Mesendoderm (in vitro differentiated cells): ENCODE results near the gene HGFAC.

Source experiments
- DNase-seq: peaks from one replicate; pipeline ENCODE4 v3.0.0; 2013
- H2AK5ac ChIP-seq: 2 replicates; pipeline ENCODE4 v1.6.1; 2013; ENCODE audit warnings: low read length, inconsistent platforms
- H2BK120ac ChIP-seq: 2 replicates; pipeline ENCODE4 v1.6.1; 2013; ENCODE audit warnings: low read depth, mild to moderate bottlenecking, low read length, moderate library complexity, mixed read lengths
- H2BK15ac ChIP-seq: replicated peaks from 2 replicates; pipeline ENCODE4 v1.6.1; 2013; ENCODE audit warnings: low read depth, mild to moderate bottlenecking, moderate library complexity
- H2BK5ac ChIP-seq: 2 replicates; pipeline ENCODE4 v1.6.1; 2013; ENCODE audit warnings: low read length, inconsistent platforms
- H3K18ac ChIP-seq: 2 replicates; pipeline ENCODE4 v1.6.1; 2013; ENCODE audit warnings: mild to moderate bottlenecking, low read length, mixed read lengths
- H3K23ac ChIP-seq: one replicate; pipeline ENCODE4 v1.6.1; 2013; ENCODE audit warnings: low read length
- H3K27ac ChIP-seq: 2 replicates; pipeline ENCODE4 v1.5.1; 2013; ENCODE audit warnings: low read depth, mild to moderate bottlenecking, inconsistent platforms, low read length, moderate library complexity
- H3K27me3 ChIP-seq: 2 replicates; pipeline ENCODE4 v1.6.1; 2013; ENCODE audit warnings: low read length, control low read depth, mild to moderate bottlenecking, inconsistent platforms; ENCODE audit not compliant: insufficient read depth, poor library complexity
- H3K36me3 ChIP-seq: 2 replicates; pipeline ENCODE4 v1.6.1; 2013; ENCODE audit warnings: low read length, inconsistent platforms; ENCODE audit not compliant: control insufficient read depth, insufficient read depth
- H3K4ac ChIP-seq: one replicate; pipeline ENCODE4 v1.6.1; 2013; ENCODE audit warnings: low read depth, mild to moderate bottlenecking, low read length, moderate library complexity
- H3K4me1 ChIP-seq: 2 replicates; pipeline ENCODE4 v1.6.1; 2013; ENCODE audit warnings: low read depth, low read length, inconsistent platforms; ENCODE audit not compliant: control insufficient read depth
- H3K4me2 ChIP-seq: 2 replicates; pipeline ENCODE4 v1.6.1; 2013; ENCODE audit warnings: low read length
- H3K4me3 ChIP-seq: 2 replicates; pipeline ENCODE4 v1.5.1; 2013; ENCODE audit warnings: mild to moderate bottlenecking, low read length
- H3K56ac ChIP-seq: one replicate; pipeline ENCODE4 v1.6.1; 2013; ENCODE audit warnings: low read length
- H3K79me1 ChIP-seq: 2 replicates; pipeline ENCODE4 v1.6.1; 2013; ENCODE audit warnings: low read length, inconsistent platforms
- H3K79me2 ChIP-seq: 2 replicates; pipeline ENCODE4 v1.6.1; 2013; ENCODE audit warnings: mild to moderate bottlenecking, low read length; ENCODE audit not compliant: control insufficient read depth, insufficient read depth
- H3K9ac ChIP-seq: 2 replicates; pipeline ENCODE4 v1.6.1; 2013; ENCODE audit warnings: low read length, inconsistent platforms
- H4K5ac ChIP-seq: one replicate; pipeline ENCODE4 v1.6.1; 2013; ENCODE audit warnings: low read length
- H4K8ac ChIP-seq: one replicate; pipeline ENCODE4 v1.6.1; 2013; ENCODE audit warnings: low read depth, mild to moderate bottlenecking, control low read depth, low read length, moderate library complexity
- WGBS: extraction: QIAGEN DNeasy Blood & Tissue Kit; methylation state at CpG from one replicate; pipeline ENCODE4 v1.1.7; 2013; ENCODE audit warnings: low lambda C conversion rate, missing lambda C conversion rate; ENCODE audit not compliant: insufficient coverage; ENCODE audit errors: extremely low coverage; 5-methylcytosine and 5-hydroxymethylcytosine counted together

The HGFAC gene

DNA sequence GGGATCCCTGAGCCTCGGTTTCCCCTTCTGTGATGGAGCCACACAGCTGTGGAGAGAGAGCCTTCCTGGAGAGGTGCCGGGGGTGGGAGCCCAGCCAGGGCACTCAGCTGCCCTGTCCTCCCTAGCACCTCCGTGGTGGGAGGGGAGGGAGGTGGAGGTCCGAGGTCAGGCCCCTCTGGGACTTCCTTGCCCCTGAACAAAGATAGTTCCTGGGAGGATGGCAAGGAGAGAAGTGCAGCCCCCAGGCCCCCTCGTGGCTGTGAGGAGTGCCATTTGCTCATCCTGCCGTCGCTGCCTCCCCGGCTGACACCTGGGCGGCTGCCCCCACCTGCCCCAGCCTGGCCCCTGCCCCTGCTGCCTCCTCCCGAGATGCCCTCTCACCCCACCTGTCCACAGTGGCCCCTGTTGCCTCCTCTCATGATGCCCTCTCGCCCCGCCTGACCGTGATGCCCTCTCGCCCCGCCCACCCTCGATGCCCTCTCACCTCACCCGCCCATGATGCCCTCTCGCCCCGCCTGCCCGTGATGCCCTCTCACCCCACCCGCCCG, 34.0 kb downstream of the HGFAC start:
- no peak for DNase-seq
- H3K56ac ChIP-seq, result no peak overlapping the region
- H3K4ac ChIP-seq, result no peak overlapping the region
- H2BK120ac ChIP-seq, result no peak overlapping the region
- H4K5ac ChIP-seq, result no peak overlapping the region
- WGBS, result no CpG with 5 or more reads among the region's 22 CpGs
- no peak overlapping the region for H3K4me2 ChIP-seq
- no peak overlapping the region for H2AK5ac ChIP-seq
- no peaks in the 10 kb centered on the region for H3K36me3 ChIP-seq
- H3K4me3 ChIP-seq, result no peak overlapping the region
- no peak overlapping the region for H2BK15ac ChIP-seq
- H3K9ac ChIP-seq, result no peak overlapping the region
- H3K23ac ChIP-seq, result no peak overlapping the region
- no peaks in the 10 kb centered on the region for H3K79me2 ChIP-seq
- no peak overlapping the region for H4K8ac ChIP-seq
- peaks cover 1% of the 10 kb centered on the region for H3K4me1 ChIP-seq
- H3K18ac ChIP-seq, result no peak overlapping the region
- H3K27ac ChIP-seq, result no peak overlapping the region
- no peak overlapping the region for H2BK5ac ChIP-seq
- H3K79me1 ChIP-seq, result no peaks in the 10 kb centered on the region
- no peaks in the 10 kb centered on the region for H3K27me3 ChIP-seq

DNA sequence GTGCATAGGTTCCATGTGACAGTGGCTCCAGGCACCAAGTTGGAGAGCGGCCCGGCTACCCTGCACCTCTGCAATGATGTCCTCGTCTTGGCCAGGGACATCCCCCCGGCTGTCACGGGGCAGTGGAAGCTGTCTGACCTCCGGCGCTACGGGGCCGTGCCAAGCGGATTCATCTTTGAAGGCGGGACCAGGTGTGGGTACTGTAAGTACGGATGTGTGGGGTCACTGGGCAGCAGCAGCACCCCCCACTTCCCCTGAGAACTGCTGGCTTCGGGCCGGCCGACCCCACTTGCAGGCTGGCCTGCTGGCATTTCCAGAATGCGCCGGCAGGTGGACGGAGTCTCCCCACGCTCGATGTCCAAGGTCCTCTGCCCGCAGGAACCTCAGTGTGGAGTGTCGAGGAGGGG, 34.6 kb downstream of the HGFAC start:
- no peaks in the 10 kb centered on the region for H3K36me3 ChIP-seq
- no peak overlapping the region for H3K56ac ChIP-seq
- no peak overlapping the region for H4K5ac ChIP-seq
- H2BK15ac ChIP-seq, result no peak overlapping the region
- no peak overlapping the region for H2BK5ac ChIP-seq
- no peak overlapping the region for H3K9ac ChIP-seq
- H3K27me3 ChIP-seq, result no peaks in the 10 kb centered on the region
- WGBS, result no CpG with 5 or more reads among the region's 22 CpGs
- no peak overlapping the region for H4K8ac ChIP-seq
- H3K18ac ChIP-seq, result no peak overlapping the region
- no peak overlapping the region for H3K4me2 ChIP-seq
- H3K79me1 ChIP-seq, result no peaks in the 10 kb centered on the region
- no peak overlapping the region for H2BK120ac ChIP-seq
- DNase-seq, result no peak
- no peak overlapping the region for H3K23ac ChIP-seq
- no peaks in the 10 kb centered on the region for H3K79me2 ChIP-seq
- H3K4me1 ChIP-seq, result peaks cover 6% of the 10 kb centered on the region
- no peak overlapping the region for H3K27ac ChIP-seq
- no peak overlapping the region for H2AK5ac ChIP-seq
- H3K4me3 ChIP-seq, result no peak overlapping the region
- H3K4ac ChIP-seq, result no peak overlapping the region

DNA sequence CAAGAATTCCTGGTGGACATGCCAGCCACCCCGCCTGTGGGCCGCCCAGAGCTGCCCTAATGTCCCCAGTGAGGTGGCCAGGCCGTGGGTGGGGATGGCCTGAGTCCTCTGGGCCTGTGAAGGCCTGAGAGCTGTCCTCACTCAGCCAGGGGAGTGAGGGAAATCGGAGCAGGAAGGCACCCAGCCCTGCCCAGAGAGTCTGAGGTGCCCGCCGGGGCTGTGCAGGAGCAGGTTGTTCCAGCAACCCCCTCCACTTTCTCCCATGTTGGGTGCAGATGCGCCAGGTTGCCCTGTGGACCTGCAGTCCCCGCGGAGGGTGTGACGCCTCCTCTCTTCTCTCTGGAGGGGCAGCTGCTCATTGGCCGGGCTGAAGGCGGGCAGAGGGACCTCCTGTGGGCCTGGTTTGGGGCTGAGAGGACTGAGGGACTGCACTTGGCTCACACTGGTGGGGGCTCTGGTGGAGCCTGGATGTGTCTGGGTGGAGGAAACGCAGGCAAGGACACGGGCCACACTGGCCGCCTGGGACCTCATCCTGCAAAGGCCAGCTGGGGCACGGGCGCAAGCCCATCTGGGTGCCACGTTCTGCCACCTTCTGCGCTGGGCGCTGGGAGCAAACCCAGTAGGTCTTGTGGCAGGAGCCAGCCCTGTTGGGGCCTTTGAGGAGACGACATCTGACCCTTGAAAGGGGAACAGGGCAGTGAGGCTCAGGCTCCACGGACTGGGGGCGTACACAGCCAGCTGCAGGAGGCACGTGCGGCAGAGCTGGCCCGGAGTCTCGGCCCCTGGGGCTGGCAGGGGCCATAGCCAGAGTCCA, 35.4 kb downstream of the HGFAC start:
- Histone ChIP-seq H3K23ac (no peak overlapping the region), H3K4me1 (peaks cover 13% of the 10 kb centered on the region), H2BK5ac (no peak overlapping the region), H3K36me3 (no peaks in the 10 kb centered on the region), H3K9ac (no peak overlapping the region), H3K4me3 (no peak overlapping the region), H3K79me2 (no peaks in the 10 kb centered on the region), H4K8ac (no peak overlapping the region), H2AK5ac (no peak overlapping the region), H3K4me2 (no peak overlapping the region), H3K56ac (no peak overlapping the region), H4K5ac (no peak overlapping the region), H3K27me3 (no peaks in the 10 kb centered on the region), H3K79me1 (no peaks in the 10 kb centered on the region), H3K18ac (no peak overlapping the region), H2BK120ac (no peak overlapping the region), H2BK15ac (no peak overlapping the region), H3K4ac (no peak overlapping the region), H3K27ac (no peak overlapping the region)
- DNase-seq, result no peak
- WGBS, result no CpG with 5 or more reads among the region's 27 CpGs

DNA sequence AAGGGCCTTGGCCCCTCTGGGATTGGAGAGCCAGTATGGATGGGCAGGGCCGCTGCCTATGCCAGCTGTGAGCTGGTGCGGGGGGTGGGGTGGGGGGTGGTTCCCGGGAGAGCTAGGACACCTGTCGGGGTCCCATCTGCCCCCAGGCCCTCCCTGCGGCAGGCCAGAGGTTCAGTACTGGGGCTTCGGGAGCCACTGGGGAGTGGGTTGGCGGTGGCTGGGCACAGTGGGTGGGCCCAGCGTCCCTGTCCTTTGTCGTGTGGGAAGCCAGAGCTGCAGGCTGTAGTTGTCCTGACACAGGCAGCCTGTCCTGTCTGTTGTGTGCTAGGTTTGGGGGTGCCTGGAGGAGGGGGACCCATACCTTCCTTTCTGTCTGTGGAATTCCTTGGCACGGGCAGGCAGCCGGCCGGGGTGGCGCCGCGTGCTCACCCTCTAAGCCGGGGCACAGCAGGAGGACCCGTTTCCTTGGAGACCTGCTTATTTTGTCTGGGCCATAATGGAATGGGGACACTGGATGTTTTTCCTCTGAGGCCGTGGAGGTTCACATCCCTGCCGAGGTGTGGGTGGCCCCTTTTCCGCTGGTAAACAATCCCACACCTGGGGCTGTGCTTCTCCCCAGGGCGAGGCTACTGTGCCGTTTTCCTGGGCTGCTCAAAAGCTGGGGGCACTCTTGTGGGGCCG, 36.1 kb downstream of the HGFAC start:
- H3K4ac ChIP-seq, result no peak overlapping the region
- H3K4me2 ChIP-seq, result no peak overlapping the region
- H2BK120ac ChIP-seq, result no peak overlapping the region

GRCh38 chr4:3478446-3479357, 36.9 kb downstream of the HGFAC start:
- Histone ChIP-seq H3K23ac (peak overlapping the region; percentile 89), H4K8ac (no peak overlapping the region), H4K5ac (no peak overlapping the region), H3K79me2 (no peaks in the 10 kb centered on the region), H3K36me3 (no peaks in the 10 kb centered on the region), H3K56ac (no peak overlapping the region), H3K4me2 (no peak overlapping the region), H3K4ac (no peak overlapping the region), H3K9ac (no peak overlapping the region), H2AK5ac (no peak overlapping the region), H3K4me3 (no peak overlapping the region), H3K79me1 (no peaks in the 10 kb centered on the region), H2BK5ac (no peak overlapping the region), H2BK120ac (no peak overlapping the region), H3K4me1 (peaks cover 13% of the 10 kb centered on the region), H3K18ac (no peak overlapping the region), H3K27me3 (no peaks in the 10 kb centered on the region), H2BK15ac (no peak overlapping the region), H3K27ac (no peak overlapping the region)
- no CpG with 5 or more reads among the region's 35 CpGs for WGBS
- DNase-seq, result no peak

More for the DNA sequence above, 36.1 kb downstream of the HGFAC start:
- Histone ChIP-seq H3K27me3 (no peaks in the 10 kb centered on the region), H3K4me1 (peaks cover 13% of the 10 kb centered on the region), H3K23ac (no peak overlapping the region), H3K18ac (no peak overlapping the region), H3K79me2 (no peaks in the 10 kb centered on the region), H3K56ac (no peak overlapping the region), H3K79me1 (no peaks in the 10 kb centered on the region), H2AK5ac (no peak overlapping the region), H3K4me3 (no peak overlapping the region), H3K36me3 (no peaks in the 10 kb centered on the region), H2BK15ac (no peak overlapping the region), H4K5ac (no peak overlapping the region), H4K8ac (no peak overlapping the region), H3K27ac (no peak overlapping the region), H3K9ac (no peak overlapping the region), H2BK5ac (no peak overlapping the region)
- DNase-seq, result peak; percentile 64
- WGBS, result no CpG with 5 or more reads among the region's 23 CpGs
